ENCODE results near the gene OOSP1.

GRCh38 chr11:60005360-60005759 lies 67.1 kb downstream of the OOSP1 start:
- no peak for TF ChIP-seq CTCF (IDR thresholded peaks at IDR 0.05)
- TF ChIP-seq POLR2A (IDR thresholded peaks at IDR 0.05) = no peak

Data from right lobe of liver (tissue), 4 donors.